Keratinocyte (primary cell): ENCODE data around the gene HERC6. TPM values are rescaled to one million over a fixed set of nuclear protein-coding genes. Genes with fewer than 3 reads are reported as not detected.

Experiments used
- DNase-seq: peaks from one replicate; pipeline ENCODE4 v3.0.0-alpha.2; 2011; ENCODE audit warnings: low read depth, missing footprints, low spot score
- FAIRE-seq: peaks from 2 replicates; lab custom pipeline; 2011; peaks lifted over from hg19 to GRCh38; lab: Jason Lieb, UNC
- H2AFZ ChIP-seq: 2 replicates; pipeline ENCODE4 v1.6.0; 2012; ENCODE audit warnings: low read length, control low read depth, inconsistent platforms; ENCODE audit not compliant: control insufficient read depth
- H3K27ac ChIP-seq: 2 replicates; pipeline ENCODE4 v1.5.1; 2011; ENCODE audit warnings: low read length; ENCODE audit not compliant: control insufficient read depth, insufficient read depth
- H3K27me3 ChIP-seq: 3 replicates; pipeline ENCODE4 v1.6.0; 2011; ENCODE audit warnings: low read length; ENCODE audit not compliant: control insufficient read depth, insufficient read depth; ENCODE audit errors: extremely low read depth
- H3K36me3 ChIP-seq, 2 experiments: 2 replicates in 1 of 2; 3 replicates in 1 of 2; pipeline ENCODE4 v1.5.1; 2011; ENCODE audit warnings: low read length in 2 of 2, mild to moderate bottlenecking in 1 of 2; ENCODE audit not compliant: control insufficient read depth in 2 of 2, insufficient read depth in 2 of 2; ENCODE audit errors: extremely low read depth in 1 of 2
- H3K4me1 ChIP-seq: 3 replicates; pipeline ENCODE4 v1.5.1; 2011; ENCODE audit warnings: low read length; ENCODE audit not compliant: control insufficient read depth, insufficient read depth; ENCODE audit errors: extremely low read depth
- H3K4me2 ChIP-seq: 3 replicates; pipeline ENCODE4 v1.6.0; 2011; ENCODE audit warnings: low read depth, low read length; ENCODE audit not compliant: control insufficient read depth, insufficient read depth; ENCODE audit errors: extremely low read depth
- H3K4me3 ChIP-seq, 3 experiments: fragments of 200-600 bp in 1 of 3; sonication (generic) in 1 of 3; 2 replicates in 2 of 3; 3 replicates in 1 of 3; pipeline ENCODE4 v1.5.1; 2011 to 2016; ENCODE audit warnings: low read length in 3 of 3, mild to moderate bottlenecking in 3 of 3, control low read depth in 2 of 3, inconsistent platforms in 1 of 3, low read depth in 1 of 3, mixed read lengths in 1 of 3, mixed run types in 1 of 3, moderate library complexity in 1 of 3; ENCODE audit not compliant: control insufficient read depth in 2 of 3, insufficient read depth in 2 of 3; ENCODE audit errors: extremely low read depth in 1 of 3
- H3K79me2 ChIP-seq: 2 replicates; pipeline ENCODE4 v1.6.0; 2012; ENCODE audit warnings: low read length; ENCODE audit not compliant: control insufficient read depth, insufficient read depth
- H3K9ac ChIP-seq: 3 replicates; pipeline ENCODE4 v1.6.0; 2011; ENCODE audit warnings: low read length; ENCODE audit not compliant: control insufficient read depth, insufficient read depth; ENCODE audit errors: extremely low read depth
- H3K9me1 ChIP-seq: 3 replicates; pipeline ENCODE4 v1.6.0; 2011; ENCODE audit warnings: low read length; ENCODE audit not compliant: control insufficient read depth, insufficient read depth; ENCODE audit errors: extremely low read depth
- H3K9me3 ChIP-seq: 2 replicates; pipeline ENCODE4 v1.5.1; 2012; ENCODE audit warnings: low read depth, low read length; ENCODE audit not compliant: control insufficient read depth
- H4K20me1 ChIP-seq: 3 replicates; pipeline ENCODE4 v1.6.0; 2011; ENCODE audit warnings: low read length; ENCODE audit not compliant: control insufficient read depth, insufficient read depth; ENCODE audit errors: extremely low read depth
- CTCF ChIP-seq, 3 experiments: IDR thresholded peaks in 1 of 3; conservative IDR thresholded peaks in 1 of 3; optimal IDR thresholded peaks in 1 of 3; 2 replicates in 2 of 3; 3 replicates in 1 of 3; pipeline versions ENCODE3 to v1.5.1; 2011; ENCODE audit warnings: low read length in 3 of 3, mild to moderate bottlenecking in 3 of 3, moderate library complexity in 2 of 3, control low read depth in 1 of 3, inconsistent platforms in 1 of 3; ENCODE audit not compliant: insufficient read depth in 2 of 3; ENCODE audit errors: extremely low read depth in 1 of 3
- EZH2 ChIP-seq: IDR thresholded peaks from one replicate; pipeline ENCODE4 v1.6.1; 2012; ENCODE audit warnings: inconsistent platforms, mild to moderate bottlenecking, low read length, moderate library complexity
- dilution Hi-C: fragments of 300-500 bp; cut with MboI; formaldehyde crosslinking; loops from one replicate; pipeline ENCODE4 v1.7.0; 2020; ENCODE audit warnings: low sequenced_read_pairs; ENCODE audit not compliant: extremely low pct_ligation_motif_present
- polyA plus RNA-seq, 5 experiments: library from polyadenylated mRNA; depleted of rRNA in 3 of 5; stranded (reverse) in 3 of 5; stranded (forward) in 1 of 5; unstranded in 1 of 5; fragments of >200 nt; gene quantifications; 1 replicate in 1 of 5; 2 replicates in 3 of 5; 3 replicates in 1 of 5; pipeline versions ENCODE4 v1.2.1 to v1.2.3, GENCODE V29; 2011 to 2012; ENCODE audit warnings: missing spikeins in 2 of 5, low read depth in 1 of 5, low replicate concordance in 1 of 5

HERC6 gene
- polyA plus RNA-seq, 1 donor (not counting 4 experiments of a cell fraction or from before 2014, with no cell fraction given), result 33.9 TPM

- Histone ChIP-seq H3K9me1 (no peaks in the 10 kb centered on the region), H3K27me3 (no peaks in the 10 kb centered on the region), H4K20me1 (no peaks in the 10 kb centered on the region), H3K4me3 (no peak overlapping the region), H3K27ac (no peak overlapping the region), H3K9me3 (no peaks in the 10 kb centered on the region), H2AFZ (no peak overlapping the region), H3K36me3 (no peaks in the 10 kb centered on the region), H3K4me1 (no peaks in the 10 kb centered on the region), H3K4me2 (no peak overlapping the region), H3K79me2 (no peaks in the 10 kb centered on the region), H3K9ac (no peak overlapping the region)
- dilution Hi-C loops, result no loop called here
- FAIRE-seq (peak; percentile 46), DNase-seq (no peak)
- no peak for TF ChIP-seq CTCF (optimal IDR thresholded peaks at IDR 0.05 in 1 of 3, IDR thresholded peaks at IDR 0.05 in 1 of 3, conservative IDR thresholded peaks at IDR 0.05 in 1 of 3; ENCODE audit: extremely low read depth in 1 of 3, insufficient read depth in 2 of 3, low read length in 3 of 3)
- TF ChIP-seq EZH2, result no peak
Observed at GRCh38 chr4:88382621-88383020, 4.0 kb downstream of the HERC6 start.

DNA sequence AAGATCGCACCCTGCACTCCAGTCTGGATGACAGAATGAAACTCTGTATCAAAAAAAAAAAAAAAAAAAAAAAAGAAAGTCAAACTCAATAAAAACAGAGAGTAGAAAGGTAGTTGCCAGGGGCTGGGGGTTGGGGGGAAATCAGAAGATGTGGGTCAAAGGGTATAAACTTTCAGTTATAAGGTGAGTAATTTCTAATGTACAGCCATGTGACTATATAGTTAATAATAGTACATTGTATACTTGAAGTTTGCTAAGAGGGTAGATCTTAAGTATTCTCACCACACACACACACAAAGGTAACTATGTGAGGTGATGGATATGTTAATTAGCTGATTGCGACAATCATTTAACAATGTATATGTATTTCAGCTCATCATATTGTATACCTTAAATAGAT is 11.5 kb downstream of the HERC6 start:
- Histone ChIP-seq H3K9ac (no peak overlapping the region), H3K36me3 (peaks cover 0 to 10% of the 10 kb centered on the region in 2 experiments), H3K9me1 (no peaks in the 10 kb centered on the region), H3K4me1 (no peaks in the 10 kb centered on the region), H3K79me2 (no peaks in the 10 kb centered on the region), H3K4me2 (no peak overlapping the region), H3K9me3 (no peaks in the 10 kb centered on the region), H3K27me3 (no peaks in the 10 kb centered on the region), H4K20me1 (no peaks in the 10 kb centered on the region), H3K4me3 (no peak overlapping the region), H2AFZ (no peak overlapping the region), H3K27ac (no peak overlapping the region)
- FAIRE-seq (no peak), DNase-seq (no peak)
- dilution Hi-C loops, result no loop called here
- TF ChIP-seq CTCF (optimal IDR thresholded peaks at IDR 0.05 in 1 of 3, IDR thresholded peaks at IDR 0.05 in 1 of 3, conservative IDR thresholded peaks at IDR 0.05 in 1 of 3; ENCODE audit: extremely low read depth in 1 of 3, insufficient read depth in 2 of 3, low read length in 3 of 3), result no peak
- TF ChIP-seq EZH2, result no peak
